ENCODE results near the gene RBPJL. TPM values are rescaled to one million over a fixed set of nuclear protein-coding genes. Genes with fewer than 3 reads are reported as not detected.

The RBPJL gene
- total and polyA plus RNA-seq, 2 of the 13 experiments (the other 11 are each of a cell fraction or from before 2014, with no cell fraction given) = not detected

GRCh38 chr20:45293041-45294002, 13.3 kb upstream of the RBPJL start (continued):
- TF ChIP-seq ZNF713 (CRISPR knock-in tag; IDR thresholded peaks at IDR 0.05) (no peak), DNMT1 (CRISPR knock-in tag; IDR thresholded peaks at IDR 0.05) (peak; percentile 77; the same call in 1 of the 2 replicates), MZF1 (CRISPR knock-in tag; IDR thresholded peaks at IDR 0.05; ENCODE audit: borderline replicate concordance) (no peak), ZNF83 (CRISPR knock-in tag; IDR thresholded peaks at IDR 0.05; ENCODE audit: borderline replicate concordance) (no peak), ZMYM4 (CRISPR knock-in tag; IDR thresholded peaks at IDR 0.05) (0 out of 2 replicates have a peak, but pooled peaks have one; percentile 29), ZBTB7B (CRISPR knock-in tag; IDR thresholded peaks at IDR 0.05) (peak; percentile 39; the same call in 1 of the 2 replicates), HDAC1 (CRISPR knock-in tag; IDR thresholded peaks at IDR 0.05) (peak; percentile 51; the same call in 1 of the 2 replicates), ZUFSP (CRISPR knock-in tag; IDR thresholded peaks at IDR 0.05; ENCODE audit: borderline replicate concordance) (no peak), ZNF275 (CRISPR knock-in tag; IDR thresholded peaks at IDR 0.05; ENCODE audit: borderline replicate concordance) (0 out of 2 replicates have a peak, but pooled peaks have one; percentile 41), RBM39 (IDR thresholded peaks at IDR 0.05; ENCODE audit: low read depth, low read length, poor library complexity, severe bottlenecking) (peak; percentile 90), ZNF280B (CRISPR knock-in tag; IDR thresholded peaks at IDR 0.05; ENCODE audit: borderline replicate concordance) (peak; percentile 69; the same call in 1 of the 2 replicates), CAMTA2 (CRISPR knock-in tag; IDR thresholded peaks at IDR 0.05; ENCODE audit: borderline replicate concordance) (0 out of 2 replicates have a peak, but pooled peaks have one; percentile 38), ZNF263 (CRISPR knock-in tag; IDR thresholded peaks at IDR 0.05) (0 out of 2 replicates have a peak, but pooled peaks have one; percentile 19), KDM1A (CRISPR knock-in tag; IDR thresholded peaks at IDR 0.05) (0 out of 2 replicates have a peak, but pooled peaks have one; percentile 39), RXRA (CRISPR knock-in tag; IDR thresholded peaks at IDR 0.05) (peak; percentile 9; the same call in 1 of the 2 replicates), SOX6 (IDR thresholded peaks at IDR 0.05) (no peak), SOX6 (CRISPR knock-in tag; IDR thresholded peaks at IDR 0.05) (0 out of 2 replicates have a peak, but pooled peaks have one; percentile 12), ZNF253 (CRISPR knock-in tag; IDR thresholded peaks at IDR 0.05; ENCODE audit: borderline replicate concordance) (0 out of 2 replicates have a peak, but pooled peaks have one; percentile 55), KLF13 (CRISPR knock-in tag; IDR thresholded peaks at IDR 0.05) (0 out of 2 replicates have a peak, but pooled peaks have one; percentile 29), CERS6 (CRISPR knock-in tag; IDR thresholded peaks at IDR 0.05) (0 out of 2 replicates have a peak, but pooled peaks have one; percentile 44), SALL2 (CRISPR knock-in tag; IDR thresholded peaks at IDR 0.05) (peak; percentile 24; the same call in 1 of the 2 replicates), ISX (CRISPR knock-in tag; conservative IDR thresholded peaks at IDR 0.05) (no peak)

All from HepG2 (cell line).